GM18505 (cell line): ENCODE results near the gene EPYC.

Experiments
- ATAC-seq: cut with Tn5 transposase; IDR thresholded peaks from one replicate; pipeline ENCODE4 v1.9.1; 2021; ENCODE audit not compliant: unreplicated experiment
- POLR2A ChIP-seq: IDR thresholded peaks from 4 replicates; pipeline ENCODE4 v1.6.1; 2011; ENCODE audit warnings: borderline replicate concordance; ENCODE audit not compliant: insufficient read depth, insufficient read length; ENCODE audit errors: extremely low read depth

Gene EPYC

GRCh38 chr12:90937651-90938050 is 67.1 kb downstream of the EPYC start:
- no peak for ATAC-seq
- no peak for TF ChIP-seq POLR2A

- ATAC-seq: no peak
- no peak for TF ChIP-seq POLR2A
Measured at GRCh38 chr12:90936230-90937005, 68.4 kb downstream of the EPYC start.

GRCh38 chr12:90925562-90925961 is 79.2 kb downstream of the EPYC start:
- no peak for ATAC-seq
- TF ChIP-seq POLR2A: no peak

GRCh38 chr12:90924406-90924805 is 80.4 kb downstream of the EPYC start:
- no peak for ATAC-seq
- TF ChIP-seq POLR2A: no peak

GRCh38 chr12:90922145-90922627 is 82.6 kb downstream of the EPYC start:
- no peak for TF ChIP-seq POLR2A
- no peak for ATAC-seq

GRCh38 chr12:90921536-90921935 is 83.2 kb downstream of the EPYC start:
- TF ChIP-seq POLR2A: no peak
- ATAC-seq: no peak

- ATAC-seq: no peak
- TF ChIP-seq POLR2A: no peak
Measured at GRCh38 chr12:90920222-90920621, 84.5 kb downstream of the EPYC start.

- no peak for ATAC-seq
- TF ChIP-seq POLR2A: no peak
Measured at GRCh38 chr12:90917431-90917830, 87.3 kb downstream of the EPYC start.

GRCh38 chr12:90916516-90916915 is 88.3 kb downstream of the EPYC start:
- no peak for ATAC-seq
- no peak for TF ChIP-seq POLR2A

GRCh38 chr12:90915353-90915752 is 89.4 kb downstream of the EPYC start:
- ATAC-seq: no peak
- no peak for TF ChIP-seq POLR2A
